AG04450 (cell line): ENCODE measurements around the gene BTBD18. TPM values are rescaled to one million over a fixed set of nuclear protein-coding genes. Genes with fewer than 3 reads are reported as not detected.
A peak's percentile ranks its signal among the peaks of the same experiment; 100 is the strongest.

Experiments
- CTCF ChIA-PET: fragments of 300-600, 350-600 bp; formaldehyde crosslinking; extraction: SDS; loops from one replicate; lab custom pipeline; 2022; ENCODE audit warnings: antibody characterized with exemption, inconsistent platforms; lab: Charles Lee
- POLR2A ChIA-PET: fragments of 350-600 bp; formaldehyde crosslinking; extraction: SDS; loops from one replicate; lab custom pipeline; 2021; ENCODE audit warnings: antibody characterized with exemption, inconsistent platforms; lab: Yijun Ruan, JAX
- DNase-seq: peaks from one replicate; pipeline ENCODE4 v3.0.0-alpha.2; 2011; ENCODE audit warnings: low read depth, low spot score
- H3K27ac ChIP-seq: one replicate; pipeline ENCODE4 v1.5.1; 2012; ENCODE audit warnings: low read depth, low read length, control low read depth
- H3K27me3 ChIP-seq: one replicate; pipeline ENCODE4 v1.6.0; 2012; ENCODE audit warnings: low read length; ENCODE audit not compliant: control insufficient read depth, insufficient read depth
- H3K4me3 ChIP-seq: 2 replicates; pipeline ENCODE4 v1.5.1; 2011; ENCODE audit warnings: mild to moderate bottlenecking, low read depth, low read length, control low read depth
- H3K9me3 ChIP-seq: 2 replicates; pipeline ENCODE4 v1.5.1; 2012; ENCODE audit warnings: low read length; ENCODE audit not compliant: control insufficient read depth, insufficient read depth
- polyA plus RNA-seq: library from polyadenylated mRNA; depleted of rRNA; stranded (reverse); fragments of >200 nt; gene quantifications from 2 replicates; pipeline ENCODE4 v1.2.3, GENCODE V29; 2011
- TF ChIP-seq, protein P1 (sequence below): IDR thresholded peaks from 2 replicates; pipeline ENCODE4 v1.5.1; 2011; ENCODE audit warnings: low read depth, low read length, control low read depth, inconsistent platforms

BTBD18 gene
- polyA plus RNA-seq, 1 experiment, result not detected

DNA sequence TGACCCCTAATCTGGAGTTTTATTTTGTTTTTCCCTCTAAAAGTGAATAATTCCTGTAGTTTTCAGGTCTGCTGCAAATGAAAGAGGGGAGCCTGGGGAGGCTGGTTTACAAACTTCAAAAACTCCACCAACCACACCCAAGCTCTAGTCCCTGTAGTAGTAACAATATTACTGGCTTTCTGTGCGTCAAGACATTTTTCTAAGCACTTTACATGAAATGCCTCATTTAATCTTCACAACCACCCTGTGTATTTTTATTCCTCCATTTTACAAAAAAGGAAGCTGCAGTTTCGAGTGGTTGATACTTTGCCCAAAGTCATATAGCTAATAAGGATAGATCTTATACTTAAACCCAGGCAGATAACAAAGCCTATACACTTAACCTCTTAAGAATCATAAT is 33.5 kb upstream of the BTBD18 start:
- Histone ChIP-seq H3K27ac (no peak overlapping the region), H3K27me3 (no peaks in the 10 kb centered on the region), H3K4me3 (no peak overlapping the region), H3K9me3 (no peaks in the 10 kb centered on the region)
- no peak for DNase-seq
- ChIA-PET POLR2A (no interaction called here), CTCF (interaction anchor here (9.7 kb wide), 1 partner anchor 16 kb away, joined by 70 read pairs; no protein-coding TSS in a partner anchor)
- TF ChIP-seq, protein P1, sequence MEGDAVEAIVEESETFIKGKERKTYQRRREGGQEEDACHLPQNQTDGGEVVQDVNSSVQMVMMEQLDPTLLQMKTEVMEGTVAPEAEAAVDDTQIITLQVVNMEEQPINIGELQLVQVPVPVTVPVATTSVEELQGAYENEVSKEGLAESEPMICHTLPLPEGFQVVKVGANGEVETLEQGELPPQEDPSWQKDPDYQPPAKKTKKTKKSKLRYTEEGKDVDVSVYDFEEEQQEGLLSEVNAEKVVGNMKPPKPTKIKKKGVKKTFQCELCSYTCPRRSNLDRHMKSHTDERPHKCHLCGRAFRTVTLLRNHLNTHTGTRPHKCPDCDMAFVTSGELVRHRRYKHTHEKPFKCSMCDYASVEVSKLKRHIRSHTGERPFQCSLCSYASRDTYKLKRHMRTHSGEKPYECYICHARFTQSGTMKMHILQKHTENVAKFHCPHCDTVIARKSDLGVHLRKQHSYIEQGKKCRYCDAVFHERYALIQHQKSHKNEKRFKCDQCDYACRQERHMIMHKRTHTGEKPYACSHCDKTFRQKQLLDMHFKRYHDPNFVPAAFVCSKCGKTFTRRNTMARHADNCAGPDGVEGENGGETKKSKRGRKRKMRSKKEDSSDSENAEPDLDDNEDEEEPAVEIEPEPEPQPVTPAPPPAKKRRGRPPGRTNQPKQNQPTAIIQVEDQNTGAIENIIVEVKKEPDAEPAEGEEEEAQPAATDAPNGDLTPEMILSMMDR, result no peak

DNA sequence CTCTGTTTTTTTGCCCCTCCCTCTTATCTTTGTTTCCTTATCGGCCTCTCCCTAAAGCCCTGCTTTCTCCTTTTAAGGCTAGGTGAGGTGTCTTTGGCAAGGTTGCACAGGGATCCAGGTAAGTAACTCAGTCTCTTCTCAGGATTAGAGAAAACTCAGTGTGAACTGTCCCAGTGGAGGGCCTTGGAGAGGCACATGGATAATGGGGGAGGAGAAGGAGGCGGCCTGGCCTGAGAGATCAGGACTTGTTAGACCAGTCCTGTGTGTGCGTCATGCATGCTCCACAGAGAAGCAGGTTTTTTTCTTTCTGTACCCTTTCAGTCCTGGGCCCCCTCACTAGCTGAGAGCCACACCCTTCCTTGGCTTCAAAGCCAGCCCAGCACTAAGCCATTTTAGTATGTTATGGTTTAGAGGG is 29.9 kb upstream of the BTBD18 start:
- no peak for DNase-seq
- ChIA-PET POLR2A (no interaction called here), CTCF (interaction anchor here (0.7 to 8.9 kb wide), 3 partner anchors 19 to 30 kb away, joined by 3 to 79 read pairs (median 5); partner anchors contain the start of gene BTBD18)
- Histone ChIP-seq H3K9me3 (no peaks in the 10 kb centered on the region), H3K27me3 (no peaks in the 10 kb centered on the region), H3K27ac (no peak overlapping the region), H3K4me3 (no peak overlapping the region)
- TF ChIP-seq, protein P1, result no peak

DNA sequence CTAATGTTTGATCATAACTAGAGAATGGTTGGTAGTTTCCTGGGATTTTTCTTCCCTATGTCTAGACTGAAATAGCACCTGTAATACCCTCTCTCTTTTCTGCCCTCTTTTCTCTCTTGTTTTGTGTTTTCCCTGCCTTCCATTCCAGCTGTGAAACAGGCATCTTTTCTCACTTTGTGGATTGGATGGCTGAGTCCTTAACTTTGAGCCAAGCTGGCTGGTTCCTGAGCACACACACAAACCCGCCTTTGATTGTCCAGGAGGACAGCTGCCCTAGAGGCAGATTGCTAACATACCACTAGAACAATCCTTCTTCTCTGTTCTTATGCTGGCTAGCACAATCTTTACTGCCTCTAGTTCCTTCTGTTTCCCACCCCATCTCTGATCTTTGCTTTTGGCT is 27.7 kb upstream of the BTBD18 start:
- TF ChIP-seq, protein P1, result peak; percentile 21; the same call in 1 of the 2 replicates
- no peaks in the 10 kb centered on the region for H3K27me3 ChIP-seq
- CTCF ChIA-PET, result interaction anchor here (0.6 to 8.9 kb wide), 5 partner anchors 10 to 28 kb away, joined by 3 to 79 read pairs (median 4); no protein-coding TSS in a partner anchor
- DNase-seq, result no peak
- H3K9me3 ChIP-seq, result no peaks in the 10 kb centered on the region
- H3K27ac ChIP-seq, result no peak overlapping the region
- no peak overlapping the region for H3K4me3 ChIP-seq
- POLR2A ChIA-PET, result interaction anchor here (0.6 to 1.9 kb wide), 5 partner anchors 14 to 250 kb away, joined by 3 to 13 read pairs (median 12); partner anchors contain the start of genes CTNND1 and SELENOH

DNA sequence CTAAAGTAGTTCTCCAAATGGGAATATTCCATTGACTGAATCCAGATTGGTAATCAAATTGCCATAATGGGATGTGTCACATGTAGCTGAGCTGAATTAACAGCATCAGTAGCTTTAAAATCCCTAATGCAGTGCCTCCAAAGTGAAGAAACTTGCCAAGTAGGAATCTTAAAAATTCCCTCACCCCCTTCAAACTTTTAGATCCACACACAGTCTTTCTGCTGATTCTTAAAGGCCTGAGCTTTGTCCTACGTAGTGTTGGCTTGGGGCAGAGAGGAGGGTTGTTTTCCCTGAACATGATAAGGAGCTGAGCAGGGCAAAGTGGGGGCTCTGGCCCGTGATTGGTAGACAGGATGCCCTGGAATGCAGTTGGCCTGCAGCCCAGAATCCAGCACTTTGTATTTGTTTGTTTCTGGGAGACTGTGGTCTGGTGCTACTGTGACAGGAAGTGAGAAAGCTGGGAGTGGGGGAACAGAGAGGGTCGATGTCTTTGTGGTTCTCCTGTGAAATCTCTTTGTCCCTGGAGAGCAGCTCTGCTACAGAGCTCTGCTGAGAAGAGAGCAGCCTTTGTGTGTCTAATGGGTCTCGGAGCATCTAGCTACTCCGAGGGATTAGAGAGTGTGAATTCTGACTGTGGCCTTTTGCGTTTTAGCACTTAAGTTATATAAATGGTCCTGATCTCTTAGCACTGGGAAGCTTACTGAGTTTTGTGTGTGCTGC is 26.9 kb upstream of the BTBD18 start:
- peak overlapping the region; percentile 95 for H3K27ac ChIP-seq
- ChIA-PET POLR2A (interaction anchor here (0.7 to 1.9 kb wide), 6 partner anchors 12 to 251 kb away, joined by 3 to 13 read pairs (median 9); partner anchors contain the start of genes CTNND1 and SELENOH), CTCF (interaction anchor here (0.6 to 8.9 kb wide), 8 partner anchors 11 to 29 kb away, joined by 3 to 79 read pairs (median 4); partner anchors contain the start of genes BTBD18 and CTNND1)
- peak overlapping the region; percentile 10 for H3K4me3 ChIP-seq
- DNase-seq, result peak; percentile 95
- TF ChIP-seq, protein P1, result no peak
- no peaks in the 10 kb centered on the region for H3K27me3 ChIP-seq
- no peaks in the 10 kb centered on the region for H3K9me3 ChIP-seq

DNA sequence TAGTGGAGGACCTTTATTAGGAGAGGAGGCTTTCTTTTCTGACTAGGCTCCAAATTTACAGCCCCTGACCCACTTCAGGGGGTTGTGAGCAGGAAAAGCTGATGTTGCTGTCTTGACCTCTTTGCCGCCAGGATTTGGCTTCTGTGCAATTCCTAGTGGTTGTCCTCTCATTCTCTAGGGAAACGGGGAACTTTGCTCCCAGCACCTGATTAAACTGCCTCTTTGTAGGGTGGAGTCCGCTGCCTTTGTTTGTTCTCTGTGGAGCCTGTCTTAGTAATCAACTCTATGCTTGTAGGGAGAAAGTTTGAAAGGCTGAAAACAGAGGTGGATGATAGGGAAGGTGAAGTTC is 26.3 kb upstream of the BTBD18 start:
- ChIA-PET POLR2A (interaction anchor here (1.1 to 1.9 kb wide), 5 partner anchors 12 to 251 kb away, joined by 5 to 13 read pairs (median 12); partner anchors contain the start of genes CTNND1 and SELENOH), CTCF (interaction anchor here (0.7 to 8.9 kb wide), 6 partner anchors 13 to 27 kb away, joined by 3 to 79 read pairs (median 4); partner anchors contain the start of genes BTBD18 and CTNND1)
- no peaks in the 10 kb centered on the region for H3K27me3 ChIP-seq
- H3K4me3 ChIP-seq, result peak overlapping the region; percentile 10
- H3K9me3 ChIP-seq, result no peaks in the 10 kb centered on the region
- DNase-seq, result no peak
- TF ChIP-seq, protein P1, result no peak
- peak overlapping the region; percentile 95 for H3K27ac ChIP-seq
